Liver (tissue), 2 donors: ENCODE measurements around the gene IRAK3.

Source experiments
- CTCF ChIP-seq: fragments of 150-350 bp; IDR thresholded peaks from 2 replicates; pipeline ENCODE4 v1.5.1; 2017; ENCODE audit warnings: improper control_type of control experiment, low read depth, low read length; ENCODE audit not compliant: missing input control
- REST ChIP-seq: IDR thresholded peaks from 2 replicates; pipeline ENCODE4 v1.6.1; 2016; ENCODE audit warnings: antibody characterized with exemption, mild to moderate bottlenecking
- YY1 ChIP-seq: IDR thresholded peaks from 2 replicates; pipeline ENCODE4 v1.6.1; 2016; ENCODE audit warnings: antibody characterized with exemption, mild to moderate bottlenecking
- donor health status: healthy.

- TF ChIP-seq CTCF (no peak), REST (no peak), YY1 (no peak)
Observed at GRCh38 chr12:66164349-66164821, 24.6 kb upstream of the IRAK3 start.
